ENCODE results near the gene SENP2.

SENP2 gene

GRCh38 chr3:185647134-185647879 lies 61.2 kb downstream of the SENP2 start:
- Mint-ChIP-seq H3K27me3 (ENCODE audit: low read depth) (peaks cover 4% of the 10 kb centered on the region), H3K9me3 (no peaks in the 10 kb centered on the region), H3K4me1 (ENCODE audit: low read depth) (no peaks in the 10 kb centered on the region), H3K36me3 (ENCODE audit: low read depth) (no peaks in the 10 kb centered on the region), H3K27ac (no peak overlapping the region), H3K4me3 (no peak overlapping the region)

DNA sequence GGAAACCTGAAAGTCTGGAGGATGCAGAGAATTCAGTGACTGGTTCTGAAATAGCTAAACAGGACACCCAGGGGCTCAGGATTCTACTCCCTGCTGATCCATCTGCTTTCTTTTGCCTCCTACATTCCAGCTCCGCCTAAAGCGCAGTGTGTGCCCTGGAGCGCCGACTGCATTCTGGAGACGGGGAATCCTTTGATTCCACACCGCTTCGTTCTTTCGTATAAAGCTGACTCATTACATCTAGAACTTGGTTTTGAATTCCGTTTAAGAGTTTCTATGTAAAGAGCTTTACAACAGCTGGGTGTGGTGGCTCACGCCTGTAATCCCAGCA lies 61.8 kb downstream of the SENP2 start:
- no peaks in the 10 kb centered on the region for H3K9me3 Mint-ChIP-seq
- no peaks in the 10 kb centered on the region for H3K36me3 Mint-ChIP-seq (ENCODE audit: low read depth)
- no peak overlapping the region for H3K4me3 Mint-ChIP-seq
- H3K4me1 Mint-ChIP-seq (ENCODE audit: low read depth), result no peaks in the 10 kb centered on the region
- H3K27me3 Mint-ChIP-seq (ENCODE audit: low read depth), result peaks cover 4% of the 10 kb centered on the region
- no peak overlapping the region for H3K27ac Mint-ChIP-seq

- Mint-ChIP-seq H3K4me1 (ENCODE audit: low read depth) (no peaks in the 10 kb centered on the region), H3K27me3 (ENCODE audit: low read depth) (peaks cover 4% of the 10 kb centered on the region), H3K9me3 (no peaks in the 10 kb centered on the region), H3K4me3 (no peak overlapping the region), H3K36me3 (ENCODE audit: low read depth) (no peaks in the 10 kb centered on the region), H3K27ac (no peak overlapping the region)
Measured at GRCh38 chr3:185648396-185648795, 62.3 kb downstream of the SENP2 start.

DNA sequence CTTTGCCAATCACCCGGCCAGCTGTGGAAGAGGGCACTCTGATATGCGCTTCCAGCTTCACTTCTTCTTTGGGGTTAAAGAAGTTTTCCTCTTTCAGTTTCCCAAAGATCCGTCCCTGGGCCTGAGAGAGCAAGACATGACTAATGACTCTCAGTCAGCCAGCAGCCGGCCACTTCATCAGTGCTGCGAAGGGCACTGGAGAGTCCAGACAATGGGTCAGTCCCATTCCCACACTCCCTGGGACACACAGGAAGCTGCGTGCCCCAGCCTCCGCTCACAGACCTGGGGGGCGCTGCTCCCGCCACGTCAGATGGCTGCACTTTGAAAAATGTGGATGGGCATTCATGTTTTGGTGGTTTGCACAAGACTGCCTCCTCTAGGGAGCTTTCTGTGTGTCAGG lies 63.3 kb downstream of the SENP2 start:
- no peaks in the 10 kb centered on the region for H3K36me3 Mint-ChIP-seq (ENCODE audit: low read depth)
- no peaks in the 10 kb centered on the region for H3K4me1 Mint-ChIP-seq (ENCODE audit: low read depth)

DNA sequence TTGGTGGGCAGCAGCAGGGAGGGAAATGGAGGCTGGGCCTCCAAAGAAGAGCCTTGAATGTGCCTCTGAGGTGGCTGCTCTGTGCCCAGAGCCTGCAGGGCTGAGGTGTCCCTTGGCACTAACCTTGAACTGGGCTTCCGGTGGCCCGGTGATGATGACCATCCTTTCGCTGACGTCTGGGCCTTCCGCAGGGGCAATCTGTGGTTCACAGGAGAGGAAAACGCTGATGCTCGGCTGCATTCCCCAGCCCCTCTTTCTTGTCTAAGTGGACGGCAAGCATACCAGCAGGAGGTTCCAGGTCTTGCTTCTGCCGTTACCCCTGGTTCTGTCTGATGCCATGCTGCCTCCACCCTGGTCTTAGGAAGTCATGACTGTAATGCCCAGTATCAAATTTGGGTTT lies 65.9 kb downstream of the SENP2 start:
- Mint-ChIP-seq H3K27me3 (ENCODE audit: low read depth) (no peaks in the 10 kb centered on the region), H3K36me3 (ENCODE audit: low read depth) (no peaks in the 10 kb centered on the region), H3K9me3 (no peaks in the 10 kb centered on the region), H3K27ac (no peak overlapping the region), H3K4me3 (no peak overlapping the region), H3K4me1 (ENCODE audit: low read depth) (no peaks in the 10 kb centered on the region)

More for the DNA sequence above, 63.3 kb downstream of the SENP2 start:
- H3K4me3 Mint-ChIP-seq, result no peak overlapping the region
- H3K27ac Mint-ChIP-seq, result no peak overlapping the region
- H3K9me3 Mint-ChIP-seq, result no peaks in the 10 kb centered on the region
- H3K27me3 Mint-ChIP-seq (ENCODE audit: low read depth), result peaks cover 4% of the 10 kb centered on the region

DNA sequence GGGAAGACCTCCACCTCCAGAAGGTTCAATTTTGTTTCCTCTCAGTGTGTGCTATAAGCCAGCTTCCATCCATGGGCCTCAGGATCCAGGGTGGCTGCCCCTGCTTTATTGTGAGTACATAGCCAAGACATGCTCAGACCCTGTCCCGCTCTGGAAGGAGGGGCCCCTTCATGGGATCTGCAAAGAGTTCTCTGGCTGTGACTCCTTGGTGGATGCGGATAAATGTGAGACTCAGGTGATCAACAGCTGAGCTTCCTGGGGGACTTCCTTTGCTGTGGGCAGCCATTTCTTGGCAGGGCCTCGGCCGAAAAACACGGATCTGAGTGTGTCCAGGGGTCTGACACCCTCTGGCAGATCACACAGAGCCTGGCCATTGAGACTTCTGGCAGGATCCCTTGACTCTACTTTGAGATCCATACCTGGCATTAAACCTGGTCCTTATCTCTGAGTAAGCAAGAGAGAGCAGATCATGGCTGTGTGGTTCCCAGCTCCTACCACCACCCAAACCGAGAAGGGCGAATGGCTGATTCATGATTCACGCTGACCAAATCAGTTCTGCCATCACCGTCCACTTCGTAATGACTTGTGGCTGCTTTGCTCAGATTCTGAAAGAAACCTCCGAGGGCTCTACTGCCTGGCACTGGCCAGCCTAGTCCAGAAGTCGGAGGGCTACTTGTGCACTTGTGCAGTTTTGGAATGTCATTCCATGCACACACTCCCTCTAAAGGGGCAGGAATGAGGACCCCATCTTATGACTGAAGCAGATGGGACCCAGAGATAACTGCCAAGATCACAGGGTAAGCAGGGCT lies 68.1 kb downstream of the SENP2 start:
- Mint-ChIP-seq H3K4me1 (ENCODE audit: low read depth) (no peaks in the 10 kb centered on the region), H3K9me3 (no peaks in the 10 kb centered on the region), H3K27ac (no peak overlapping the region), H3K27me3 (ENCODE audit: low read depth) (no peaks in the 10 kb centered on the region), H3K36me3 (ENCODE audit: low read depth) (no peaks in the 10 kb centered on the region), H3K4me3 (no peak overlapping the region)

DNA sequence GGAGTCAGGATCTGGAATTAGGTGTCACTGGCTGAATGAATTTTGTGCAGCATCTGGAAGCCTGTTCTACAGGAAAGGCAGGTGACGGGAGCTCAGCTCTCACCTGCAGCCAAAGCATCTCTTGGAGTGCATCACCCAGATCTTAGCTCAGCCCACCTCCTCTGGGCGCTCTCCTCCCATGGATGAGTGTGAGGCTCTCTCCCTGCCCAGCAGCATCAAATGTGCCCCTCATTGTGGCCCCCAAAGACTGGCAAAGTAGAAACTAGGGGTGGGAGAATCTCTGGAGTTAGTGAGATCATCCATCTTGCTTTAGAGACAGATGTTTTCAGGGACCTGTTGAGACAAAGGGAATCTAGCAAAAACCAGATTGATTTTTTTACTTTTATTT lies 68.7 kb downstream of the SENP2 start:
- H3K4me3 Mint-ChIP-seq, result no peak overlapping the region
- H3K27me3 Mint-ChIP-seq (ENCODE audit: low read depth), result no peaks in the 10 kb centered on the region
- no peaks in the 10 kb centered on the region for H3K4me1 Mint-ChIP-seq (ENCODE audit: low read depth)
- no peaks in the 10 kb centered on the region for H3K9me3 Mint-ChIP-seq
- H3K36me3 Mint-ChIP-seq (ENCODE audit: low read depth), result no peaks in the 10 kb centered on the region
- H3K27ac Mint-ChIP-seq, result no peak overlapping the region

- Mint-ChIP-seq H3K4me3 (no peak overlapping the region), H3K27me3 (ENCODE audit: low read depth) (no peaks in the 10 kb centered on the region), H3K9me3 (no peaks in the 10 kb centered on the region), H3K36me3 (ENCODE audit: low read depth) (no peaks in the 10 kb centered on the region), H3K4me1 (ENCODE audit: low read depth) (no peaks in the 10 kb centered on the region), H3K27ac (no peak overlapping the region)
Measured at GRCh38 chr3:185655426-185656320, 69.6 kb downstream of the SENP2 start.

DNA sequence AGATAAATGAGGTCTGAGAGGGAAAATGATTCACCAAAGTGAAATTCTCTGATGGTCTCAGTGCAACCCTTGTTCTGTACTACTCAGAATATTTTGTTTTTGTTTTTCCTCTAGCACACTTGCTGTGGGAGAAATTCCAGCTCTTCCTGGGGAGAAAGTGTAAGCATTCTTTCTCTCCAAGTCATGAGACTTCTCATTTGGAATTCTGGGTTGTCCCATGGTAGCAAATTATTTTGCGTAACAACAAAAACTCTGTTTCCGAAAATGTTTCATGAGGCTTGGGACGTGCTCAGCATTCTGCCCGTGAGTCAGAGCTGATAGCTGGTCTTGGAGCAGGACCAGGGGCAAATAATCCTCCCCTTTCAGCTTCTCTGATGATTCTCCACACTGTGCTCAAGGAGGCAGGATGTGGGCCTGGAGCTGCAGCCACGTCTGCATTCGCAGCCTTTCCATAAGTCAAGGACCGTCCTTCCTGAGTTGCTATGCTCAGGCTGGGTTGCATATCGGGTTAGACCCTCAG lies 70.3 kb downstream of the SENP2 start:
- Mint-ChIP-seq H3K27me3 (ENCODE audit: low read depth) (no peaks in the 10 kb centered on the region), H3K36me3 (ENCODE audit: low read depth) (no peaks in the 10 kb centered on the region), H3K4me3 (no peak overlapping the region), H3K4me1 (ENCODE audit: low read depth) (no peaks in the 10 kb centered on the region), H3K27ac (no peak overlapping the region), H3K9me3 (no peaks in the 10 kb centered on the region)

- Mint-ChIP-seq H3K27ac (no peak overlapping the region), H3K9me3 (no peaks in the 10 kb centered on the region), H3K4me1 (ENCODE audit: low read depth) (no peaks in the 10 kb centered on the region), H3K4me3 (no peak overlapping the region), H3K36me3 (ENCODE audit: low read depth) (no peaks in the 10 kb centered on the region), H3K27me3 (ENCODE audit: low read depth) (peaks cover 6% of the 10 kb centered on the region)
Measured at GRCh38 chr3:185657211-185657610, 71.1 kb downstream of the SENP2 start.

DNA sequence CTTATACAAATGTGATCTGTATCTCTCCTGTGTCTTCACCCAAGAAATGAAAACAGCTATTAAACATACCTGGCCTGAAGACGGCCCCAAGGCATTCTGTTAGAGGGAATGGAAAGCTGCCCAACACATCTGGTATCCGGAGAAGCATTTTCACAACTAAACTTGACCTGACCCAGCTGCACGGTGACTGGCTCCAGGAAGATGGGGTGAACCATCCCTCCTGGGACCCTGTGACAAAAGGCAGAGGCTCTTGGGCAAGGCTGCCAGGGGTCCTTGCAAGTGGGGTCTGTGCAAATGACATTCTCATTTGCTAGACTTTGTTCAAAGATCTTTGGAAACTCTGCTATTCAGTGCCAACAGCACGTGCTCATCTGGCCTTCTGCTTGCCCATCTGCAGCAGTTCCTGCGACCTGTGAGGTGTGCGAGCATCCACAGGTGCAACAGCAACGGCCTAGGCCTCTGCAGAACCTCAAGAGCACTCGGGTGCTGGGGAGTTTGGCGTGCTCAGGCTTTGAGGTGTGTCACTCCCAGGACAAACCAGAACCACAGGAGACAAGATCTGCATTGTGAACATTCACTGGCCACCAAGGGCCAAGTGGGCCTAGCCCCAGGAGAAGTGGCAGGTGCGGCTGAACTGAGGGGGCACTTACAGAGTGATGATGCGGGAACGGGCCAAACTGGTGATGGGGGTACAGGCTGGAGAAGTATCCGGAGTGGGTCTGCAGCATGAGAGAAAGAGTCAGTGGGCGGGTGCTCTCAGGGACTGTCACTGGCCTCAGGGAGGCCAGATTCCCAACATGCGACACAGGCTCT lies 71.8 kb downstream of the SENP2 start:
- Mint-ChIP-seq H3K27me3 (ENCODE audit: low read depth) (peaks cover 8% of the 10 kb centered on the region), H3K27ac (no peak overlapping the region), H3K36me3 (ENCODE audit: low read depth) (no peaks in the 10 kb centered on the region), H3K4me3 (no peak overlapping the region), H3K4me1 (ENCODE audit: low read depth) (no peaks in the 10 kb centered on the region), H3K9me3 (no peaks in the 10 kb centered on the region)

DNA sequence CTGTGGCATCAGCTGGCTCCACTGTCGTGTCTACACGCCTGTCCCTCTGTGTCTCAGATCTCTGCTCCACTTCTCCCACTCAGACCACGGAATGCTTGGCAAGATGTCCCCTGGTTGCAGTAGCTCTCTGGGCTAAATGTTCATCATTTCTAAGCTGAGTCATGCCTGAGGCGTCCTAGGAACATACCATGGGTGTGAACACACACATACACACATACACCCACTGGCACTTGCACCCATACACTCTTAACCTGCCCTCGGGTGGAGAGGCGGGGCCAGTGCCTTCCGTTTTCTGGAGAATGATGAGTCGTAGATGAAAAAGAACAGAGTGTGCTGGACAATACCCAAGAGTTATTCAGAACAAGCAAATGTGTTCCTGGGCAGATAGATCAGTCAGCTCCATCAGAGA lies 72.4 kb downstream of the SENP2 start:
- H3K36me3 Mint-ChIP-seq (ENCODE audit: low read depth), result no peaks in the 10 kb centered on the region
- H3K27ac Mint-ChIP-seq, result no peak overlapping the region
- H3K4me1 Mint-ChIP-seq (ENCODE audit: low read depth), result no peaks in the 10 kb centered on the region
- H3K27me3 Mint-ChIP-seq (ENCODE audit: low read depth), result peaks cover 13% of the 10 kb centered on the region
- no peak overlapping the region for H3K4me3 Mint-ChIP-seq
- H3K9me3 Mint-ChIP-seq, result no peaks in the 10 kb centered on the region

GRCh38 chr3:185658943-185659342 lies 72.8 kb downstream of the SENP2 start:
- Mint-ChIP-seq H3K4me3 (no peak overlapping the region), H3K36me3 (ENCODE audit: low read depth) (no peaks in the 10 kb centered on the region), H3K27ac (no peak overlapping the region), H3K27me3 (ENCODE audit: low read depth) (peaks cover 18% of the 10 kb centered on the region), H3K9me3 (no peaks in the 10 kb centered on the region), H3K4me1 (ENCODE audit: low read depth) (no peaks in the 10 kb centered on the region)

Measured in T-helper 1 cell treated with Interleukin-12 subunit alpha and Interleukin-12 subunit beta and Interleukin-4 antibody, amounts not matched to agents 30 μg/mL and 1 μg/mL, for 36 hours (primary cell).